Spleen (tissue), 11 donors: ENCODE data around the gene ATOX1. TPM values are rescaled to one million over a fixed set of nuclear protein-coding genes. Genes with fewer than 3 reads are reported as not detected.
A peak's percentile ranks its signal among the peaks of the same experiment; 100 is the strongest.

Experiments used
- DNase-seq: peaks from one replicate; pipeline ENCODE4 v3.0.0-alpha.2; 2020
- H3K27ac ChIP-seq, 8 donors: fragments of 200-600 bp; sonication (generic) in 7 of 8; 1 replicate in 4 of 8; 2 replicates in 4 of 8; pipeline versions ENCODE4 v1.5.0 to v1.8.0; 2016 to 2021; ENCODE audit warnings: inconsistent platforms in 4 of 8, mild to moderate bottlenecking in 4 of 8, moderate library complexity in 1 of 8
- H3K27me3 ChIP-seq, 7 donors: fragments of 200-600 bp; sonication (generic) in 6 of 7; replicated peaks in 1 of 7; 1 replicate in 4 of 7; 2 replicates in 3 of 7; pipeline versions ENCODE4 v1.5.0 to v1.8.0; 2016 to 2021; ENCODE audit warnings: inconsistent platforms in 3 of 7, mild to moderate bottlenecking in 1 of 7
- H3K36me3 ChIP-seq, 6 donors: fragments of 200-600 bp; sonication (generic) in 5 of 6; 1 replicate in 4 of 6; 2 replicates in 2 of 6; pipeline versions ENCODE4 v1.5.0 to v1.8.0; 2016 to 2021; ENCODE audit warnings: inconsistent platforms in 2 of 6
- H3K4me1 ChIP-seq, 6 donors: fragments of 200-600 bp; sonication (generic) in 5 of 6; 1 replicate in 3 of 6; 2 replicates in 3 of 6; pipeline versions ENCODE4 v1.5.0 to v1.8.0; 2016 to 2021; ENCODE audit warnings: inconsistent platforms in 3 of 6
- H3K4me3 ChIP-seq, 8 donors: fragments of 200-600 bp; sonication (generic) in 7 of 8; 1 replicate in 4 of 8; 2 replicates in 4 of 8; pipeline versions ENCODE4 v1.5.0 to v1.8.0; 2016 to 2021; ENCODE audit warnings: inconsistent platforms in 4 of 8, mild to moderate bottlenecking in 4 of 8, moderate library complexity in 2 of 8
- H3K9me3 ChIP-seq, 8 donors: fragments of 200-600 bp; sonication (generic) in 7 of 8; 1 replicate in 4 of 8; 2 replicates in 4 of 8; pipeline versions ENCODE4 v1.5.0 to v1.8.0; 2016 to 2021; ENCODE audit warnings: inconsistent platforms in 4 of 8
- POLR2A ChIP-seq, 3 donors: fragments of 450-650 bp; IDR thresholded peaks; one replicate each; pipeline ENCODE4 v1.5.1; 2017; ENCODE audit warnings: antibody characterized with exemption in 3 of 3, mild to moderate bottlenecking in 1 of 3
- POLR2AphosphoS5 ChIP-seq, 3 donors: sonication (generic); formaldehyde crosslinking; IDR thresholded peaks; one replicate each; pipeline ENCODE4 v1.5.1; 2017; ENCODE audit warnings: antibody characterized with exemption in 3 of 3
- WGBS, 5 donors: extraction: QIAGEN DNeasy Blood & Tissue Kit in 3 of 5; methylation state at CpG; one replicate each; pipeline versions ENCODE4 v1.1.5 to v1.1.7; 2013 to 2018; 5-methylcytosine and 5-hydroxymethylcytosine counted together
- intact Hi-C: fragments of 100-400 bp; cut with DNase I; formaldehyde crosslinking; loops from one replicate; pipeline ENCODE4 v1.15.0; 2023; ENCODE audit warnings: low total_unique reads
- polyA plus RNA-seq, 3 donors: library from polyadenylated mRNA; stranded (reverse); fragments of 200-250 nt; gene quantifications; one replicate each; pipeline ENCODE4 v1.2.1, GENCODE V29; 2013
- total RNA-seq, 7 donors: library from RNA; depleted of rRNA in 3 of 7; stranded (reverse); fragments of >200 nt in 3 of 7; fragmentation: NEBNext Ultra II Directional in 4 of 7; extraction: Animal tissue kit (Norgen Biotek cat#: 25700) in 4 of 7; gene quantifications; one replicate each; pipeline versions ENCODE4 v1.1.0 to v1.2.1, GENCODE V29; 2016 to 2021
- TF ChIP-seq, protein P1 (sequence below), 11 experiments: fragments of 200-600 bp in 7 of 11; fragments of 450-650 bp in 4 of 11; sonication (generic) in 4 of 11; IDR thresholded peaks in 8 of 11; conservative IDR thresholded peaks in 3 of 11; 1 replicate in 7 of 11; 2 replicates in 4 of 11; pipeline versions ENCODE4 v1.4.0 to v1.8.0; 2016 to 2021; ENCODE audit warnings: antibody characterized with exemption in 11 of 11, inconsistent platforms in 4 of 11, mild to moderate bottlenecking in 1 of 11
- donor health status: healthy with polysubstance abuse.
- donor health status: DM: no; HTN: no; CAD: no; lungs with moderate emphysema.
- donor health status: DM: no; HTN: no; CAD: no.
- donor health status: Bipolar disorder and iron deficiency.
- donor health status: healthy.
- donor health status: DM: no; HTN: no; CAD: no.
- donor health status: DM: yes; HTN: yes; CAD: no.

ATOX1 gene
- total and polyA plus RNA-seq, 10 donors = 63.7 to 263 (median 95.5) TPM

DNA sequence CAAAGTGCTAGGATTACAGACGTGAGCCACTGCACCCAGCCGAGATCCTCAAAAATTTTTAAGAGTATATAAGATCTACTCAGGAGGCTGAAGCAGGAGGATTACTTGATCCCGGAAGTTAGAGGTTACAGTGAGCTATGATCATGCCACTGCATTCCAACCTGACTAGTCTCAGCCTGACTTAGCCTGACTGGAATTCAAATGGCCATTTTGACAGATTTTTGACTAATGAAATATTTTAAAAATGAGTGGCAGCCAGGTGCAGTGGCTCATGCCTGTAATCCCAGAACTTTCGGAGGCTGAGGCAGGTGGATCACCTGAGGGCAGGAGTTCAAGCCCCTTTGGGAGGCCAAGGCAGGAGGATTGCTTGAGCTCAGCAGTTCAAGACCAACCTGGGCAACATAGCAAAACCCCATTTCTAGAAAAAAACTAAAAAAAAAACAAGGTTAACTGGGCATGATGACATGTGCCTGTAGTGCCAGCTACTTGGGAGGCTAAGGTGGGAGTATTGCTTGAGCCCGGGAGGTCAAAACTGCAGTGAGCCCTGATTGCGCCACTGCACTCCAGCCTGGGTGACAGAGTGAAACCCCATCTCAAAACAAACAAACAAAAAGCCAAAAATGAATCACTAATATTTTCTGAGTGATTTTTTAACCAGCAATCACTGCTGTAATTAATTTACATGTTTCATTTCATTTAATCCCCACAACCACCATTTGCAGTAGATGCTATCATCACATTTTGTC lies 16.6 kb downstream of the ATOX1 start:
- 88 to 94% (median 91%) methylated on average over 6 of the region's 6 CpGs for WGBS, 5 donors
- DNase-seq = no peak
- Histone ChIP-seq H3K9me3 (no peaks in the 10 kb centered on the region), H3K4me1 (peaks cover 26 to 79% (median 51%) of the 10 kb centered on the region in 6 donors), H3K4me3 (no peak overlapping the region), H3K27ac (peak overlapping the region in 5 of 8 donors; percentile 5 to 52 (median 51)), H3K36me3 (peaks cover 0 to 79% (median 23%) of the 10 kb centered on the region in 6 donors), H3K27me3 (no peaks in the 10 kb centered on the region)
- TF ChIP-seq, protein P1, sequence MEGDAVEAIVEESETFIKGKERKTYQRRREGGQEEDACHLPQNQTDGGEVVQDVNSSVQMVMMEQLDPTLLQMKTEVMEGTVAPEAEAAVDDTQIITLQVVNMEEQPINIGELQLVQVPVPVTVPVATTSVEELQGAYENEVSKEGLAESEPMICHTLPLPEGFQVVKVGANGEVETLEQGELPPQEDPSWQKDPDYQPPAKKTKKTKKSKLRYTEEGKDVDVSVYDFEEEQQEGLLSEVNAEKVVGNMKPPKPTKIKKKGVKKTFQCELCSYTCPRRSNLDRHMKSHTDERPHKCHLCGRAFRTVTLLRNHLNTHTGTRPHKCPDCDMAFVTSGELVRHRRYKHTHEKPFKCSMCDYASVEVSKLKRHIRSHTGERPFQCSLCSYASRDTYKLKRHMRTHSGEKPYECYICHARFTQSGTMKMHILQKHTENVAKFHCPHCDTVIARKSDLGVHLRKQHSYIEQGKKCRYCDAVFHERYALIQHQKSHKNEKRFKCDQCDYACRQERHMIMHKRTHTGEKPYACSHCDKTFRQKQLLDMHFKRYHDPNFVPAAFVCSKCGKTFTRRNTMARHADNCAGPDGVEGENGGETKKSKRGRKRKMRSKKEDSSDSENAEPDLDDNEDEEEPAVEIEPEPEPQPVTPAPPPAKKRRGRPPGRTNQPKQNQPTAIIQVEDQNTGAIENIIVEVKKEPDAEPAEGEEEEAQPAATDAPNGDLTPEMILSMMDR (IDR thresholded peaks at IDR 0.05 in 8 of 11, conservative IDR thresholded peaks at IDR 0.05 in 3 of 11) = no peak
- TF ChIP-seq POLR2AphosphoS5 (IDR thresholded peaks at IDR 0.05) (no peak), POLR2A (IDR thresholded peaks at IDR 0.05) (no peak)
- intact Hi-C loops = loop anchor here (5.0 to 10.0 kb wide), 2 partner anchors 85 to 297 kb away; partner anchors contain the start of gene SLC36A1

DNA sequence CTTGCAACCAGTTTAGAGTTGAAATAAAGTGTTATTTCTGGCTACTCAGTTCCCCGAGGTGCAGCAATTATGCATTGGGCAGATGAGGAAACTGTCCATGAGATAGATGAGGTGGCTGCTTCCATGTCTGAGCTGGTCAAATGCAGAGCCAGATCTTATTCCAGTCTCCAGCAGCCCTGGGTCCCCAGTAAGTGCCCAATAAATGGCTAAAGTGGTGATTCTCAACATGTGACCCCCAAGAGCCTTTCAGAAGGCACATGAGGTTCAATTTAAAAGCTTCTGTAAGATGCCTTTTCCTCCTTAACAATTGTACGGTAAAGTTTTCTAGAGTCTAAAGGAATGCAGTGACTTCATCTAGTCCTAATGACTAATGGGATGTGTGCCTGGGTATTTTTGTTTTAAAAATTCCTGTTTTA lies 17.5 kb downstream of the ATOX1 start:
- H3K4me3 ChIP-seq = peak overlapping the region in 1 of 8 donors; percentile 5
- H3K4me1 ChIP-seq = peaks cover 17 to 71% (median 43%) of the 10 kb centered on the region in 6 donors
- no peak for TF ChIP-seq POLR2AphosphoS5 (IDR thresholded peaks at IDR 0.05)
- TF ChIP-seq POLR2A (IDR thresholded peaks at IDR 0.05) = no peak
- TF ChIP-seq, protein P1 (IDR thresholded peaks at IDR 0.05 in 8 of 11, conservative IDR thresholded peaks at IDR 0.05 in 3 of 11) = peak in 7 of 11 experiments; percentile 3 to 68 (median 46)
- H3K9me3 ChIP-seq = no peaks in the 10 kb centered on the region
- peaks cover 0 to 81% (median 20%) of the 10 kb centered on the region in 6 donors for H3K36me3 ChIP-seq
- no peaks in the 10 kb centered on the region for H3K27me3 ChIP-seq
- peak overlapping the region in 6 of 8 donors; percentile 16 to 52 (median 48) for H3K27ac ChIP-seq
- no peak for DNase-seq
- intact Hi-C loops = loop anchor here (5.0 to 10.0 kb wide), 2 partner anchors 84 to 296 kb away; partner anchors contain the start of gene SLC36A1
- WGBS, 5 donors = 45 to 76% (median 68%) methylated on average over 2 of the region's 2 CpGs

DNA sequence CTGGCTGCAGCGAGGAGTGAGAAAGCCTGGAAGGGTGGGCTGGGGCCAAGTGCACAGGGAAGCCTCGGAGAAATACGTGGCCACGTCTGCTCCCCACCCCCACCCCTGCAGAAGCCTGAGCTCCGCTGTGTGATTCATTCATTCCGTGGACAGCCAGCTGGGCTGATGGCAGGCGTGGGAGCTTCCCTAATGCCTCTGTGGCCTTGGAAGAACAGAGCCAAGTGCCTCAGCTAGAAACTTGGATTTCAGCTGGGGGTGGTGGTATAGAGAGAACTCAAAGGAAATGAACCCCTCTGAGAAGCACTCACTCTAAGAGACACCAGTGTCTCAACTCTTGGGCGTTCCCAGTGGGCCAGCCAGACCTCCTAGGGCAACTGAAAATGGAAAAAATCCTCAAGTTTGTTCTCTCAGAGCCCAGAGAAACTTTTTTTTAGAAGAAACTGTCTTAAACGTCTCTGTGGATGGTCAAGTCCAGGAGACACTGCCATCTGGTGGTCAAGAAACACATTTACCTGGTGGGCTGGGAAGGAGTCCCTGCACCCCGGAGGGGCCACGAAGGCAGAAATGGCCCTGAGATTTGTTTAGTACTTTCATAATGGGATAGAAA lies 18.0 kb downstream of the ATOX1 start:
- WGBS, 5 donors = 23 to 30% (median 28%) methylated on average over 11 of the region's 11 CpGs

More for the DNA sequence above, 18.0 kb downstream of the ATOX1 start:
- Histone ChIP-seq H3K27ac (peak overlapping the region in 7 of 8 donors; percentile 16 to 52 (median 47)), H3K27me3 (no peaks in the 10 kb centered on the region), H3K36me3 (peaks cover 0 to 76% (median 17%) of the 10 kb centered on the region in 6 donors), H3K4me1 (peaks cover 15 to 65% (median 37%) of the 10 kb centered on the region in 6 donors), H3K4me3 (peak overlapping the region in 1 of 8 donors; percentile 5), H3K9me3 (no peaks in the 10 kb centered on the region)
- DNase-seq = no peak
- intact Hi-C loops = loop anchor here (5.0 to 10.0 kb wide), 2 partner anchors 83 to 296 kb away; partner anchors contain the start of gene SLC36A1
- TF ChIP-seq POLR2A (IDR thresholded peaks at IDR 0.05) (no peak), POLR2AphosphoS5 (IDR thresholded peaks at IDR 0.05) (peak; percentile 34 to 42 (median 41))
- TF ChIP-seq, protein P1 (IDR thresholded peaks at IDR 0.05 in 8 of 11, conservative IDR thresholded peaks at IDR 0.05 in 3 of 11) = peak; percentile 57 to 93 (median 87)
